ENCODE data around the gene NPTX1. TPM values are rescaled to one million over a fixed set of nuclear protein-coding genes. Genes with fewer than 3 reads are reported as not detected.

The NPTX1 gene
- total and polyA plus RNA-seq, 9 of the 15 experiments (the other 6 are each of a cell fraction or from before 2014, with no cell fraction given) = 0.04 TPM; not detected in 8

- no peak for TF ChIP-seq CEBPZ (IDR thresholded peaks at IDR 0.05; ENCODE audit: borderline replicate concordance, low read depth, low read length)
- TF ChIP-seq BRCA1 (IDR thresholded peaks at IDR 0.05) = no peak
- no peak for TF ChIP-seq BRCA1 (CRISPR knock-in tag; IDR thresholded peaks at IDR 0.05)
- TF ChIP-seq TGIF2 (CRISPR knock-in tag; IDR thresholded peaks at IDR 0.05) = no peak
- TF ChIP-seq ATF7 (IDR thresholded peaks at IDR 0.05) = no peak
- TF ChIP-seq SMAD3 (CRISPR knock-in tag; conservative IDR thresholded peaks at IDR 0.05) = no peak
- TF ChIP-seq TARDBP (IDR thresholded peaks at IDR 0.05) = no peak
- no peak for TF ChIP-seq CGGBP1 (CRISPR knock-in tag; IDR thresholded peaks at IDR 0.05)
Observed at GRCh38 chr17:80423536-80424225, 52.7 kb downstream of the NPTX1 start (continued).
